Measurements from ENCODE around the gene MBD6.

Gene MBD6

GRCh38 chr12:57518920-57519795, 3.5 kb upstream of the MBD6 start:
- TF ChIP-seq, protein P1, sequence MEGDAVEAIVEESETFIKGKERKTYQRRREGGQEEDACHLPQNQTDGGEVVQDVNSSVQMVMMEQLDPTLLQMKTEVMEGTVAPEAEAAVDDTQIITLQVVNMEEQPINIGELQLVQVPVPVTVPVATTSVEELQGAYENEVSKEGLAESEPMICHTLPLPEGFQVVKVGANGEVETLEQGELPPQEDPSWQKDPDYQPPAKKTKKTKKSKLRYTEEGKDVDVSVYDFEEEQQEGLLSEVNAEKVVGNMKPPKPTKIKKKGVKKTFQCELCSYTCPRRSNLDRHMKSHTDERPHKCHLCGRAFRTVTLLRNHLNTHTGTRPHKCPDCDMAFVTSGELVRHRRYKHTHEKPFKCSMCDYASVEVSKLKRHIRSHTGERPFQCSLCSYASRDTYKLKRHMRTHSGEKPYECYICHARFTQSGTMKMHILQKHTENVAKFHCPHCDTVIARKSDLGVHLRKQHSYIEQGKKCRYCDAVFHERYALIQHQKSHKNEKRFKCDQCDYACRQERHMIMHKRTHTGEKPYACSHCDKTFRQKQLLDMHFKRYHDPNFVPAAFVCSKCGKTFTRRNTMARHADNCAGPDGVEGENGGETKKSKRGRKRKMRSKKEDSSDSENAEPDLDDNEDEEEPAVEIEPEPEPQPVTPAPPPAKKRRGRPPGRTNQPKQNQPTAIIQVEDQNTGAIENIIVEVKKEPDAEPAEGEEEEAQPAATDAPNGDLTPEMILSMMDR (conservative IDR thresholded peaks at IDR 0.05; ENCODE audit: low read depth, low read length) = no peak
- peak overlapping the region; percentile 92 for H3K4me3 ChIP-seq (ENCODE audit: low read depth, low read length)
- DNase-seq (ENCODE audit: low read depth) = peak; percentile 62

DNA sequence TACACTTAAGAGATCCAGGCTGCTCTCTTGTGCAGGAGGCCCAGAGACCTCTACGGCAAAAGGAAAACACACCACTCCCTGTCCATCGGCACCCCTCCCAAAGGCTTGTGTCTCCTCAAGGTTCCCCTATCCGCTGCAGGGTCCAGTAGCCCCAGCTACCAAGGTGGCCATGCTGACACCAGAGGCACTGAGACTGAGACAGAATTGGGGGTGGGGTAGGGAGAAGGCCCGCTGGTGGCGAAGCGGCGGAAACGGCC, 2.9 kb upstream of the MBD6 start:
- DNase-seq (ENCODE audit: low read depth) = no peak
- peak overlapping the region; percentile 92 for H3K4me3 ChIP-seq (ENCODE audit: low read depth, low read length)
- TF ChIP-seq, protein P1 (conservative IDR thresholded peaks at IDR 0.05; ENCODE audit: low read depth, low read length) = no peak

DNA sequence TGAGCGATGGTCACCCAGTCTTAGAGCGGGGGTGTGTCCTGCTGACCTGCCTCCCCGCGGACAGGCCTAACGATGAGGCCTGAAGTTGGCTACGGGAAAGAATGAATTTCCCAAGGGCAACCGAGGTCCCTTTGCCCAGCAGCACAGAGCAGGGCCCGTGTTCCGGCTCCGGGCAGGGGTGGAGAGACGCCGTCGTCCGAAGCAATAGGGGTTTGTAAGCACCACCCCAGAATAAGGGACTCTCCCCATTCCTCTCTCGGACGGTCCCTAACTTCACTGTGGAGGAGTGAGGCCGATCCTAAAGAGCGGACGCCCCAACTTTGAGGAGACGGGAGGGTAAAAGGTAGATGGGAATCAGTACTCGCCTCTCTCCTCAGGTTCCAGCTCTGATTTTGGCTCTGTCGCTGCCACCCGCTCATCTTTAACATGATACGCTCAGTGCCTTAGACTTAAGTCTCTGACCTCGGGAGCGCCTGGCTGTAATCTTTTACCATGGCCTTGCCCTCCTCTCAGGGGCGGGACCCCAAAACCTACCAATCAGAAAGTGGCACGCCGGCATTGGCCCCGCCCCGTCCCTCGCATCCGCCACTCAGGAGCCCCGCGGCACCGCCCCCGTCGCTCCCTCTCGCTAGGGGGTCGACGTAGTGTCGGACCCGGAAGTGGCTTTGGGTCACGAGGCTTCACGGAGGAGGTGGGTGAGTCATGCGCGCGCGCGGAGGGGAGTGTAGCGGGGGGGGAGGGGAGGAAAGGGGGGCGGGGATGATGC, 2.4 kb upstream of the MBD6 start, which contains the start of gene DDIT3:
Gene DDIT3 (minus strand): TSS at position 462 of the 766 bp plus-strand sequence. CDS start 3,108 bp downstream, outside the sequence.
- peak within 1 kb of the TSS; percentile 92 for H3K4me3 ChIP-seq (ENCODE audit: low read depth, low read length)
- TF ChIP-seq, protein P1 (conservative IDR thresholded peaks at IDR 0.05; ENCODE audit: low read depth, low read length) = no peak
- DNase-seq (ENCODE audit: low read depth) = peak; percentile 99

GRCh38 chr12:57521525-57522010, 1.1 kb upstream of the MBD6 start:
- DNase-seq (ENCODE audit: low read depth) = peak; percentile 72
- TF ChIP-seq, protein P1 (conservative IDR thresholded peaks at IDR 0.05; ENCODE audit: low read depth, low read length) = no peak
- H3K4me3 ChIP-seq (ENCODE audit: low read depth, low read length) = no peak overlapping the region

GRCh38 chr12:57522887-57523705, 472 bp downstream of the MBD6 start:
- H3K4me3 ChIP-seq (ENCODE audit: low read depth, low read length) = peak overlapping the region; percentile 79
- DNase-seq (ENCODE audit: low read depth) = peak; percentile 69
- TF ChIP-seq, protein P1 (conservative IDR thresholded peaks at IDR 0.05; ENCODE audit: low read depth, low read length) = no peak

- DNase-seq (ENCODE audit: low read depth) = no peak
- TF ChIP-seq, protein P1 (conservative IDR thresholded peaks at IDR 0.05; ENCODE audit: low read depth, low read length) = no peak
- H3K4me3 ChIP-seq (ENCODE audit: low read depth, low read length) = peak overlapping the region; percentile 79
Measured at GRCh38 chr12:57523706-57524614, 1.3 kb downstream of the MBD6 start.
